Thyroid gland (tissue), 4 donors: ENCODE measurements around the gene ICE2. TPM values are rescaled to one million over a fixed set of nuclear protein-coding genes. Genes with fewer than 3 reads are reported as not detected.
"Not testable (repeated sequence)": the region's sequence is repeated elsewhere in the genome, so short reads cannot be mapped to it uniquely, and the experiment has no call there.

ENCODE experiments used
- DNase-seq, 2 donors: peaks; one replicate each; pipeline ENCODE4 v3.0.0-alpha.2; 2019
- H3K27ac ChIP-seq, 3 donors: fragments of 200-600 bp; sonication (generic); 1 replicate in 2 of 3; 2 replicates in 1 of 3; pipeline ENCODE4 v1.5.1; 2016 to 2019; ENCODE audit warnings: mild to moderate bottlenecking in 1 of 3, moderate library complexity in 1 of 3
- H3K27me3 ChIP-seq: fragments of 200-600 bp; sonication (generic); one replicate; pipeline ENCODE4 v1.5.1; 2019
- H3K36me3 ChIP-seq, 2 donors: fragments of 200-600 bp; sonication (generic); one replicate each; pipeline ENCODE4 v1.5.1; 2016 to 2019
- H3K4me1 ChIP-seq, 2 donors: fragments of 200-600 bp; sonication (generic); one replicate each; pipeline ENCODE4 v1.5.1; 2017 to 2019
- H3K4me3 ChIP-seq, 3 donors: fragments of 200-600 bp; sonication (generic); replicated peaks in 1 of 3; 1 replicate in 2 of 3; 2 replicates in 1 of 3; pipeline ENCODE4 v1.5.1; 2016; ENCODE audit warnings: mild to moderate bottlenecking in 1 of 3
- H3K9me3 ChIP-seq: fragments of 200-600 bp; sonication (generic); one replicate; pipeline ENCODE4 v1.5.1; 2017
- CTCF ChIP-seq, 6 experiments: fragments of 200-600 bp in 3 of 6; fragments of 450-650 bp in 3 of 6; sonication (generic) in 3 of 6; IDR thresholded peaks; one replicate each; pipeline ENCODE4 v1.5.1; 2016 to 2019; ENCODE audit warnings: antibody characterized with exemption in 6 of 6, mild to moderate bottlenecking in 2 of 6, inconsistent platforms in 1 of 6, moderate library complexity in 1 of 6
- POLR2A ChIP-seq, 2 donors: fragments of 450-650 bp; IDR thresholded peaks; one replicate each; pipeline ENCODE4 v1.6.1; 2017; ENCODE audit warnings: antibody characterized with exemption in 2 of 2, mild to moderate bottlenecking in 2 of 2, moderate library complexity in 1 of 2
- WGBS, 2 donors: methylation state at CpG; one replicate each; pipeline ENCODE4 v1.1.5; 2017; 5-methylcytosine and 5-hydroxymethylcytosine counted together
- intact Hi-C: fragments of 100-400 bp; cut with DNase I; formaldehyde crosslinking; loops from one replicate; pipeline ENCODE4 v1.15.1; 2023
- total RNA-seq, 4 donors: library from RNA; depleted of rRNA; stranded (reverse); fragments of >200 nt; gene quantifications; one replicate each; pipeline ENCODE4 v1.2.3, GENCODE V29; 2016

The ICE2 gene
- total RNA-seq, 4 donors from 2014 or later: 52.6 to 84.5 (median 59.5) TPM

- 91 to 95% methylated on average over 9 of the region's 9 CpGs for WGBS, 2 donors
- H3K9me3 ChIP-seq: no peaks in the 10 kb centered on the region
- DNase-seq: no peak
- H3K36me3 ChIP-seq: no peaks in the 10 kb centered on the region
- no peak overlapping the region for H3K4me3 ChIP-seq
- intact Hi-C loops: no loop called here
- TF ChIP-seq POLR2A (IDR thresholded peaks at IDR 0.05) (no peak), CTCF (IDR thresholded peaks at IDR 0.05) (no peak)
- H3K4me1 ChIP-seq: peaks cover 0 to 27% of the 10 kb centered on the region in 2 donors
- no peaks in the 10 kb centered on the region for H3K27me3 ChIP-seq
- H3K27ac ChIP-seq: no peak overlapping the region
Measured at GRCh38 chr15:60411774-60412425, 67.0 kb downstream of the ICE2 start.

- H3K4me3 ChIP-seq, H3K27ac ChIP-seq, H3K27me3 ChIP-seq, H3K36me3 ChIP-seq, H3K9me3 ChIP-seq, intact Hi-C loops, DNase-seq: not testable (repeated sequence)
- 95 to 97% methylated on average over 9 of the region's 9 CpGs for WGBS, 2 donors
- H3K4me1 ChIP-seq: peaks cover 0 to 33% of the 10 kb centered on the region in 2 donors
Measured at GRCh38 chr15:60410350-60410749, 68.6 kb downstream of the ICE2 start.

GRCh38 chr15:60408463-60408981, 70.4 kb downstream of the ICE2 start:
- intact Hi-C loops: no loop called here
- no peak for DNase-seq
- no peak overlapping the region for H3K27ac ChIP-seq
- H3K4me3 ChIP-seq: no peak overlapping the region
- no peaks in the 10 kb centered on the region for H3K36me3 ChIP-seq
- TF ChIP-seq POLR2A (IDR thresholded peaks at IDR 0.05) (no peak), CTCF (IDR thresholded peaks at IDR 0.05) (no peak)
- H3K27me3 ChIP-seq: no peaks in the 10 kb centered on the region
- no peaks in the 10 kb centered on the region for H3K9me3 ChIP-seq
- peaks cover 0 to 24% of the 10 kb centered on the region in 2 donors for H3K4me1 ChIP-seq

- Histone ChIP-seq H3K27me3 (no peaks in the 10 kb centered on the region), H3K4me1 (peaks cover 0 to 20% of the 10 kb centered on the region in 2 donors), H3K4me3 (no peak overlapping the region), H3K27ac (peak overlapping the region in 2 of 3 donors; percentile 38 to 70), H3K9me3 (no peaks in the 10 kb centered on the region), H3K36me3 (no peaks in the 10 kb centered on the region)
- intact Hi-C loops: no loop called here
- DNase-seq: no peak
- no peak for TF ChIP-seq POLR2A (IDR thresholded peaks at IDR 0.05)
- TF ChIP-seq CTCF (IDR thresholded peaks at IDR 0.05): no peak
Measured at GRCh38 chr15:60407415-60407805, 71.5 kb downstream of the ICE2 start.

GRCh38 chr15:60406513-60407414, 72.2 kb downstream of the ICE2 start:
- Histone ChIP-seq H3K27ac (peak overlapping the region in 2 of 3 donors; percentile 38 to 70), H3K9me3 (no peaks in the 10 kb centered on the region), H3K36me3 (no peaks in the 10 kb centered on the region), H3K27me3 (no peaks in the 10 kb centered on the region), H3K4me1 (peaks cover 0 to 20% of the 10 kb centered on the region in 2 donors), H3K4me3 (no peak overlapping the region)
- TF ChIP-seq CTCF (IDR thresholded peaks at IDR 0.05) (no peak), POLR2A (IDR thresholded peaks at IDR 0.05) (no peak)
- WGBS, 2 donors: 74 to 84% methylated on average over 2 of the region's 2 CpGs
- DNase-seq: no peak
- intact Hi-C loops: no loop called here
